Activated effector memory CD4-positive, alpha-beta T cell treated with Interleukin-2 at 50 U/mL for 16 hours (primary cell): Measurements from ENCODE around the gene FAM89A.
"Not testable (repeated sequence)": the region's sequence is repeated elsewhere in the genome, so short reads cannot be mapped to it uniquely, and the experiment has no call there.

Source experiments
- DNase-seq: peaks from one replicate; pipeline ENCODE4 v3.0.0-alpha.2; 2020

The FAM89A gene

DNA sequence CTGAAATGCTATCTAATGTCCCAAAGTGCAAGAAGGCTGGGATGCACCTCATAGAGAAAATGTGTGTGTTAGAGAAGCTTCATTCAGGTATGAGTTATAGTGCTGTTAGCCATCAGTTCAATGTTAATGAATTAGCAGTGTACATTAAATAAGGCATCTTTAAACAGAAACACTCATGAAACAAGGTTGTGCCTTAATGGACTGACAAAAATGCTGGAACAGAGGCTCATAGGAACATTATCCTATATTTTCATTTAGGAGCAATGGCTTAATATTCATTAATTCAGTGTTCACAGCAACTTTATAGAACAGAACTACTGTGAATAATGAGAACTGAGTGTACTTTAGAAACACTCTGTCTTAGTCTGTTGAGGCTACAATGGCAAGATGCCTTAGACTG lies 15.2 kb upstream of the FAM89A start:
- no peak for DNase-seq

DNA sequence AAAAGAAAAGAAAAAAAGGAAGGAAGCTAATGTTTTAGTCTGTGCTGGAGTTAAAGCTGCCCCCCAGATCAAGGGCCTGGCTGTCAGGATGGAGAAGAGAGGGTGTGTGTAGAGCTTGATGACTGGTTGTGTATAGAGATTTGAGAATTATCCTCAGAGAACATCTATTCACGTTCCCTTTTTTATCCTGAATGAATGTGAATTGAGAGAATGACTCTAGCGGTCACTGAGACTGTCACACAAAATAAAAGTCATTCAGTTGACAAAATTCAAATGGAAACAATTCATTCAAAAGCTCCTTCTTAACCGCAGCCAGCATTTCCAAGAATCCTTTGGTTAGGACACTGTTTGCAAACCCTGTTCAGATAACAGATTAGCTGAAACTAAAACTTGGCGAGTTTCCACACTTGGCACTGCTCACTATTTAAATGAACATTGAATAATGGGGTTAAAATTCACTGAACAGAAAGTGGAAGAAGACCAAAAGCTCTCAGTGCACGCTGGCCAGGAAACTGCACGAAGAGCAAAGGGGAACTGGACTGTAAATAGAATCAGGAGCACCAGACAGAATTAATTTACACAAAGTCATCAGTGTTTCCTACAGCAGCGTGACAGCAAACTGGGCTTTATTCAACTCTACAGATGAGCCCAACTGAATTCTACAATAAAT lies 13.6 kb upstream of the FAM89A start:
- DNase-seq: no peak

DNA sequence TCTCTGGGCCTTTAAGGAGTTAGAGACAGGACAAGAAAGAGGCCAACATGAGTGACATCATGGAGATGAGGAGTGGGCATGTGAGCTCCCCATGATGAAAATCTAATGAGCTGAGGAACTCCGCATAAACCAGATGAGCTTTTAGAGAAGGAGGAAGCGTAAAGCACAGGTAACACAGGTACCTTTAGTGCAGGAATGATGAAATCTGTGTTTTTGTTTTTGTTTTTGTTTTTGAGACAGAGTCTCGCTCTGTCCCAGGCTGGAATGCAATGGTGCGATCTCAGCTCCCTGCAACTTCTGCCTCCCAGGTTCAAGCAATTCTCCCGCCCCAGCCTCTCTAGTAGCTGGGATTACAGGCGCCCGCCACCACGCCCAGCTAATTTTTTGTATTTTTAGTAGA lies 12.7 kb upstream of the FAM89A start:
- DNase-seq: no peak

DNA sequence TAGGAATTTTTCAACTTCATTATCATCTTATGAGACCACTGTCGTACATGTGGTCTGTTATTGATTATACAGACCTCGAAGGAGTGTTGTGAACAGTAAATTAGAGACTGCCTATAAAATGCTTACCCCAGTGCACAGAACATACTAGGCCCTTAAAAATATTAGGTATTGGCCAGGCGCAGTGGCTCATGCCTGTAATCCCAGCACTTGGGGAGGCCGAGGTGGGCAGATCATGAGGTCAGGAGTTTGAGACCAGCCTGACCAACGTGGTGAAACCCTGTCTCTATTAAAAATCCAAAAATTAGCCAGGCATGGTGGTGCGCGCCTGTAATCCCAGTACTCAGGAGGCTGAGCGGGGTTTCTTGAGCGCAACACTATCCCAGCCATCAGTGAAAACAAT lies 10.9 kb upstream of the FAM89A start:
- DNase-seq: not testable (repeated sequence)

DNA sequence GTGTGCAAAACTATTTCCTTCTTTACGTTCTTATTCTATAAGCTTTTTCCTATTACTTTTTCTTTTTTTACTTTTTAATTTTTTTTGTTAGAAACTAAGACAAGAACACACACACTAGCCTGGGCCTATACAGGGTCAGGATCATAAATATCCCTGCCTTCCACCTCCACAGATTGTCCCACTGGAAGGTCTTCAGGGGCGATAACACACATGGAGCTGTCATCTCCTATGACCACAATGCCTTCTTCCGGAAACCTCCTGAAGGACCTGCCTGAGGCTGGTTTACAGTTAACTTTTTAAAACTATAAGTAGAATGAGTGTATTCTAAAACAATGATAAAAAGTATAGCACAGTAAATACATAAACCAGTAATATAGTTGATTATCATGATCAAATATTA lies 10.3 kb upstream of the FAM89A start:
- DNase-seq: no peak

DNA sequence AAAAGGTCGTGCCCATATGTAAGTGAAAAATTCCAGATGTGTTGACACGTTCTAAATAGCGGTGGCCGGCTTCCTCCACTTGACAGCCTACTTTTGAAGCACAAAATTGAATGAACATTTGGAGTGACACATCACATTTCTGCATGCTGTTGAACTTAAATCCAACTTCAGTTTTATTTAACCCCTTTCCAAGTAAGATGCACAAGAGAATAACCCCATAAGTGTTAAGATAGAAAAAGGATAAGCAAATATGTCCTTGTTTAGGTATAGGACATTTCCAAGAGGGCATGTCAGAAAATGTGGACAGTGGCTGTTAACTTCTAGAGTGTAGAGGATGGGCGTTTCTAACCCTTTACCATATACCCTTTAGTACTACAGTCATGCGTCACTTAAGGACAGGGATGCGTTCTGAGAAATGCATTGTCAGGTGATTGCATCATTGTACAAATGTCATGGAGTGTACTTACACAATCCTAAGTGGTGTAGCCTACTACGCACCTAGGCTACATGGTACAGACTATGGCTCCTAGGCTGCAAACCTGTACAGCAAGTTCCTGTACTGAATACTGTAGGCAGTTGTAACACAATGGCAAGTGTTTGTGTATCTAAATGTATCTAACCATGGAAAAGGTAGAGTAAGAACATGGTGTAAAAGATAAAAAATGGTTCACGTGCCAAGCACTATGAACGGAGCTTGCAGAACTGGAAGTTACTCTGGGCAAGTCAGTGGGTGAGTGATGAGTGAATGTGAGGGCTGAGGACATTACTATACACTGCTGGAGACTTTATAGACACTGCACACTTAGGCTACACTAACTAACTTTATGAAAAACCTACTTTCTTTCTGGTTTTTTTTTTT lies 9.3 kb upstream of the FAM89A start:
- DNase-seq: no peak

DNA sequence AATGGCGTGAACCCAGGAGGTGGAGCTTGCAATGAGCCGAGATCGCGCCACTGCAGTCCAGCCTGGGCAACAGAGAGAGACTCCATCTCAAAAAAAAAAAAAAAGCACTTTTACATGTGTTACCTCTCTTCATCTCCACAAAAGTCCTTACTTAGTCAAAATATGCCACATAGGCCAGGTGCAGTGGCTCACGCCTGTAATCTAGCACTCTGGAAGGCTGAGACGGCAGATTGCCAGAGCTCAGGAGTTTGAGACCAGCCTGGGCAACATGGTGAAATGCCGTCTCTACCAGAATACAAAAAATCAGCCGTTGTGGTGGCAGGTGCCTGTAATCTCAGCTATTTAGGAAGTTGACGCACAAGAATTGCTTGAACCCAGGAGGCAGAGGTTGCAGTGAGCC lies 8.4 kb upstream of the FAM89A start:
- not testable (repeated sequence) for DNase-seq

DNA sequence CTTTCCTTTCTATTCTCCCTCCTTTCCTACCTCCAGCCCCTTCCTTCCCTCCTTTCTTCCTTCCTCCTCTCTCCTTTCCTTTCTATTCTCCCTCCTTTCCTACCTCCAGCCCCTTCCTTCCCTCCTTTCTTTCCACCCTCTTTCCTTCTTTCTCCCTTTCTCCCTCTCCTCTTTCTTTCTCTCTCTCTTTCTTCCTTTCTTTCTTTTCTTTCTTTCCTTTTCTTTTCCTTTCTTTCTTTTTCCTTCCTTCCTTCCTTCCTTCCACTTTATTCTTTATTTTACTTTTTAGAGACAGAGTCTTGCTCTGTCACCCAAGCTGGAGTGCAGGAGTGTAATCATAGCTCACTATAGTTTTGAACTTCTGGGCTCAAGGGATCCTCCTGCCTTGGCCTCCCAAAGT lies 7.5 kb upstream of the FAM89A start:
- not testable (repeated sequence) for DNase-seq

DNA sequence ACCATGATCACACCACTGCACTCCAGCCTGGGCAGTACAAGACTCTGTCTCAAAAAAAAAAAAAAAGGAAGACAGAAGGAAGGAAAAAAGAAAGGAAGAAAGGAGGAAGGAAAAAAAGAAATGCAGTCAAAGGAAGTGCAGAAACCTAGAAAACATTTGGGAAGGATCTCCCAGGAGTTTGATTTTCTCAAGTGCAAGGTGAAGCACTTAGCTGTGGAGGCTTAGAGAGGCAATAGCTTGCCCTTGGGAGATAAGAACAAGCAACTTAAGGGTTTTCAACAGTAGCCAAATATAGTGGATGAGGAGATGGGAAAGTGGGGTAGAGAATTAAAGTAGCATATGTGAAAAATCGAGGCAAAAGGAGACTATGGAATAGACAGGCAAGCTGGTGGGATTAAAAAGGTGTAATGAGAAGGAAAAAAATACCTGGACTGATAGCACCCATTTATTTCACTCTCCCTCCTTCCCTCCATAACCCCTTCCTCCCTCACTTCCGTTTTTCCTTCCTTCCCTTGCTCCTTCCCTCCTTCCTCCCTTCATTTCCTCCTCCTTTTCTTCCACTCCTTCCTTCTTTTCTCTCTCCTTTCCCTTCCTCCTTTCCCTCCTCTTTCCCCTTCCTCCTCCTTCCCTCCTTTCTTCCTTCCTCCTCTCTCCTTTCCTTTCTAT lies 6.8 kb upstream of the FAM89A start:
- no peak for DNase-seq

DNA sequence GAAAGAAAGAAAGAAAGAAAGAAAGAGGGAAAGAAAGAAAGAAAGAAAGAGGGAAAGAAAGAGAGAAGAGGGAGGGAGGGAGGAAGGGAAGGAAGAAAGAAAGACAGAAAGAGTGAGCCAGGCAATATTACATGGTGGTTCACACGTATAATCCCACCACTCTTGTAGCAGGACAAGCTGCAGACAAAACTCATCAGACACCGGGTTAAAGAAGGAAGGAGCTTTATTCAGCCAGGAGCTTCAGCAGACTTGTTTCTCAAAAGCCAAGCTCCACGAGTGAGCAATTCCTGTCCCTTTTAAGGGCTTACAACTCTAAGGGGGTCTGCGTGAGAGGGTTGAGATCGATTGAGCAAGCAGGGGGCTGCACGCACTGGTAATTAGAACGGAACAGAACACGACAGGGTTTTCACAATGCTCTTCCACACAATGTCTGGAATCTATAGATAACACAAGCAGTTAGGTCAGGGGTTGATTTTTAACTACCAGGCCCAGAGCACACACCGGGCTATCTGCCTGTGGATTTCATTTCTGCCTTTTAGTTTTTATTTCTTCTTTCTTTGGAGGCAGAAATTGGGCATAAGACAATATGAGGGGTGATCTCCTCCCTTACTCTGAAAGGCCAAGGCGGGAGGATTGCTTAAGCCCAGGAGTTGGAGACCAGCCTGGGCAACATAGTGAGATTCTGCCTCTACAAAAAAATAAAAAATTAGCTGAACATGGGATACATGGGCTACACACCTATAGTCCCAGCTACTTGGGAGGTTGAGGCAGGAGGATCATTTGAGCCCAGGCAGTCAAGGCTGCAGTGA lies 6.1 kb upstream of the FAM89A start:
- not testable (repeated sequence) for DNase-seq

DNA sequence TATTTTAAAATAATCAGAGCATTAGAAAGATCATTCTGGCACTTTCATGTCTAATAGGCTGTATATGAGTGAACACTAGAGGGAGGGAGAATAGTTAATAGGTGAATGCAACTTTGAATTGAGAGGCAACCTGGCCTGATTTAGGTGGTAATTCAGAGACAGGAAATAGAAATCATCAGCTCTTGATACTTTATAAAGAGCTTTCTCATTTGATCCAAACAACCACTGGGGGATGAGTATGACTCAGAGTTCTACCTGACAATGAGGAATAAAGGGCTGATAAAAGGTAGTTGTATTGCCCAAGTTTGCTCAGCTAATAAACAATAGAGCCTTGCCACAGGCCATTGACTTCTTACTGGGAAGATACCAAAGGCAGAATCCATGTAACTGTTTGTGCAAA lies 5.2 kb upstream of the FAM89A start:
- DNase-seq: no peak

DNA sequence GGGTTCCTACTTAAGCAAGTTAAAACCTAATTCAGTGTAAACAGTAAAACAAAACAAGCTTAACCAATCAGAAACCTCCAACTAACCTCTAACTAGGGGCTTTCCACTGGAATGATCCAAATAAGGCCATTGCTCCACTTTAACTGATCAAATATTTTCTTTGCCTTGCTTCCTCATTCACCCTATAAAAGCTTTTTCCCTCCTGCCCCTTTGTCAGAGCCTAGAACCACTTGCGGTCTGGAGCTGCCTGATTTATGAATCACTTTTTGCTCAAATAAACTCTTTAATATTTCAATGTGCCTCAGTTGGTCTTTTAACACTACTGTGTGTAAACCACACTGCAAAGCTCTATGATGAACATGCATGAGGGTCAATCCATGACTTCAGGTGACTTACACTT lies 4.5 kb upstream of the FAM89A start:
- no peak for DNase-seq

DNA sequence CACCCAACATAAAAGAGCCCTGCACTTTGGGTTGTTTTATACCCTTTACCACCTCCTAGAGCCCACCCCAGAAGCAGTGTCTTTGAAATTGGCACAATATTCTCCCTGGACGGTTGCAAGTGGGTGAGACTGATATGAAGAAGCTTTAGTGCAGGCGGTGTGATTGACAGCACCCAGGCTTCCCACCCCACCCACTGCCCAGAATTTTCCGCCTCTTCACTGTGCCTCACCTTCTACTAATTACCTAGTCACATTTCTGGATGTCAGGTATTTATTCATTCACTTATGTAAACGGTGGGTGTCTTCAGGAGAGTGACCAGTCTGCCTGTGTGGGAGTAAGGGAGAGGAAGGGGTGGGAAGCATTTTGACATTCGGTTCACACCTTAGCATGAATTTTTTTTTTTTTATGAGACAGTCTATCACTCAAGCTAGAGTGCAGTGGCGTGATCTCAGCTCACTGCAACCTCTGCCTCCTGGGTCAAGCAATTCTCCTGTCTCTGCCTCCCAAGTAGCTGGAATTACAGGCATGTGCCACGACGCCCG lies 1.7 kb upstream of the FAM89A start:
- DNase-seq: no peak

DNA sequence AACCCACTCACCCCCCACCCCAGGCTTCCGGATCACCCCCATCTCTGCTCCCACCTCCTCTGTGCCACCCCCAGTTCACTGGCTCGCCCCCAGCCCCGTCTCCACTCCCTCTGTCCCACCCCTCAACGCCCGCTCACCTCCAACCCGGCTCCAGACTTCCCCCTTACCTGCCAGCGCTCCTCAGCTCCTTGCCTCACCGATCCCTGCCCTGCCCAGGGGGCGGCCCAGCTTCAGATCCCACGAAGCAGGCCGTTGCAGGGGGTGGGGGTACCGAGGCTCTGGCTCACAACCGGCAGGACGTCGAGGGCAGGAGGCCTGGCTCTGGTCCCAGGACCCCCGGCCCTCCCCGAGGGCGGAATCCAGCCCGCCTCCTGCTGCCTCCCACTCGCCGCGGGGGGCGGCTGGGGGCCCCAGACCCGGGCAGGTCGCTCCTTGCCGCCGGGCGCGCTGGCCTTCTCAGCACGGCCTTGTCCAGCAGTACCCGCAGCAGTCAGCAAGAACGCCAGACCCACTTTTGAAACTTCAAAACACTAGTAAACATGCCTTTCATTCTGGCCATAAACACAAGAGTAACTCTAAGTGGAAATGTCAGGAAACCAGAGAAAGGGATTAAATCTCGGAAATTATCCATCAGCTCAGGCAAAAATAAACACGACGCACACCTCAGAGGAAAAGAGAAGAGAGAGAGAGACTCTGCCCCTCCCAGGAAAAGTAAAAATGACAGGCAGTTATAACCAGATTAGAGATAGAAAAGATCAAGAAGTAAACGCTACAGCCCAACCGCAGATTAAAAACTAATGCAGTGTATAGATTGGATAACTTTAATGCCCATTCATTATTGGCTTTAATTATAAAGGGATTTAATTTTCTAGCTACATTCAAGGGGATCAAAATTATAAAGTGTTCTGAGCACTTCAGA lies 1.0 kb upstream of the FAM89A start:
- no peak for DNase-seq

DNA sequence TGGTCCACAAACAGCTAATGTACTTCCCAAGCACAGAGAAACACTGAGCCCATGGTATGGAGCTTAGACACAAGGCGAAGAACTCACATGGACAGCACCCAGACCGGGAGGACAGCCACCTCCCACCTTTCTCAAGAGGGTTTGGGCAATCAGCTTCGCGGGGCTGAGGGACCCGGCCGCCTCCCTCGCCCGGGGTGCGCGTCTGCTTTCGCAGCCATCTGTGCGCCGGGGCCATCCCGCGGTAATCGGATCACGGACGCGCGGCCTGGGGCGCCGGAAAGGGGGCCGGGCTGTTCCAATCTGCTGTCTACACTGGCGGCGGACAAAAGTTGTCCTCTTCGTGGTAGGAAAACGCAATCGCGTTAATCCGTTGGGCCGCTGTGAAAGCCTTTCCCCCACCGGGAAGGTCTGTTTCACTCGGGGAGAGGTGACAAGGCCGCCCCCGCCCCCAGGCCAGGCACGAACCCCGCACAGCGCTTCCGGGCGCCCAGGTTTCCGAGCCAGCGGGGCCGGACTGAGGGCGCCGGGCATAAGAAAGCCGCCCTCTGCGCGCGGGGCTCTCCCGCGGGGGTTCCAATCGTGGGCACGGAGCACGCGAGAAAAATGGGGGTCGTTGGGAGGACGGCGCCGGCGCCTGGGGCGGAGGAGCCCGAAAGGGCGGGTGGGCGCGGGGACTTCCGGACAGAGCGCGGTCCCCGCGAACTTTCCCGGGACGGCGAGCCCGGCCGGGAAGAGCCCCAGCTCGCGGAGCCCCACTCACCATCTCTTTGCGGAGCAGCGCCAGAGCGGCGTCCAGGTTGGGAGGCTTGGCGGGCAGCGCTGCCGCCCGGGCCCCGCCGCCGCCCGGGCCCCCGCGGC lies 664 bp downstream of the FAM89A start:
- DNase-seq: peak; percentile 16

DNA sequence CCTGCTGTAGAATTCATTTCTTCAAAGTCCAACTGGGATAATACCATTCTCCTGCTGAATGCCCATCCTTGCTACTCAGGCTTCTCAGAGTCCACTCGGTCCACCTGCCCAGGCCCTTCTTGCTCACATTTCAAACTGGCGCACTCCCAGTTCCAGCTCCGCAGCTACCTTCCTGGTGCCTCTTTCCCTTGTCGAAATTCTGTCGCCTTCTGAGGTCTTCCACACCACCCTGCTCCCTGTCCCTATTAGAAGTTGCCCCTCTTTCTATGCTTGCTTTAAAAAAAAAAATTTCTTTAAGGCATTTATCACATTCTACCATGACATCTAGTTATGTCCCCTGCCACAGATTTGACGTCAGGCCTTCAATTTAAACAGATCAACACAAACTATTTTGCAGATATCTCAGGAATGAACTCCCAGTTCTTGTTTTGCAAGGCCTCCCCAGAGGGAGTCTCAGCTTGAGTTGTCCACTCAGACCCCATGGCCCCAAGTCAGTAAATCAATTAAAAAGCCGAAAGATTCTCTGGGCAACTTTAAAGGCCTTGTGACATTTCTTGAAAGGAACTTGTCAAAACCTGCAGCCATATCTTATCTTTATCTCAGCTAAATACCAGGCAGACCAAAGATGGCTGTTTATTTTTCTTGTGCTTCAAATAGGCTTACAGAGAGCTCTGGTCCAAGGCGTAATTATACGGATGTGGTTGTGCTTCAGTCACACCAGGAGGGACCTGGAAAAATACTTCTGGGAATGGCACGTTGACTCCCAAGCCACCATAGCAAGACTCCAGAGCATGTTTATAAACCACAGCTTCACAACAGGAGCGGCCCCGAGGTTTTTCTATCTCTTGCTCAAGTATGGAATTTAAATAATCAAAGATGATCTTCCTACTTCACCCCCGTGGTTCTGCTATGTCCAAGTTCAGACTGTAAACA lies 2.2 kb downstream of the FAM89A start:
- no peak for DNase-seq

DNA sequence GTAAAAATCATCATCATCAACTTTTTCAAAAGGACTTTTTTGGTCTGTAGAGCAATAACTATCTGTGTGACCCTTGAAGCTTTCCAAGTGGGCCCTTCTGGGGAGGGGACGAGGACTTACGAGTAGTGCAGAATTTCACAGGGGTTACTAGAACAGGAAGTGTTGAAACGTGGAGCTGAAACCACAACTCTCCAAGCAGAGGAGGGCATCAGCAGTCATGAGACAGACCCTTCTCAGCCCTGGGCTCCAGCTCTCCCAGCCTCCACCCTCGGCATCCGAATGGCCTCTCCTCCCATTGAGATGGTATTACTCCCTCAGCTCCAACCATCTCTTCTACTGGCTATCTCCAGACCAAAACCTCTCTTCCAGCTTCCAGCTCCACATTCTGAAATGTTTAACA lies 3.6 kb downstream of the FAM89A start:
- no peak for DNase-seq

DNA sequence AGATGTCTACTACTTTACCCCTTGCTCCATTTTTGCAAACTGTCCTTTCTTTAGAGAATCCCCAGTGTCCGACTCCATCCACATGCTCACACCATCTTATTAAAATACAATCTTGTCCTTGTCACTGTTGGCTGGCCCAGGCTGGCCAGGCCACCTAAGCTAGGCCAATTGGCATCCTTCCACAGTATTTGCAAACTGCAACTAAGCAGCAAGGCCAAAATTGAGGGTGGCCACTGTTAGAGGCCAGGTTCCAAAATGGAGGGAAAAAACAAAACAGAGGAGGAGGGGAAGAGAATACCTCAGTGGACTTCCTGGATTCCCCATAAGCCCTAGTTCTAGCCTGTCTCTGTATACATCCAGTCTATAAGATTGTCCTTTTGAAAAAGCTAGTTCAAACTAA lies 4.3 kb downstream of the FAM89A start:
- DNase-seq: no peak

DNA sequence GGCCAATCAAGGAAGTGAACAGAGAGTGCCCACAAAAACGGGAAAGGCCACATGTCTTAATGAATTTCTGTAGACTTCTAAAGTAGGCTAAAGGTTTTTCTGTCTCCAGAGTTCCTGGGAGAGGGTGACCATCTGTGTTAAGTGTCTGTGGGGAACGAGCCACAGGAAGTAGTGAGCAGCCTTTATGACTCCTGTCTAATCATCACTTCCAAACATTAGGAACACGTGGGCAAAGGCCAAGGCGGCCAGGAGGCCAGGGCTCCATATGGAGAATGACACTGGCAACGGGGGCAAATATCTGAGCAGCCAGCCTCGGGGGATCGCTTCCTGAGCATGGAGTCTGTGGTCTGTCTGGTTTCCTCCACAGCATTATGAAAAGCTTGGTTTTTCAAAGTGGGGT lies 7.1 kb downstream of the FAM89A start:
- DNase-seq: no peak

DNA sequence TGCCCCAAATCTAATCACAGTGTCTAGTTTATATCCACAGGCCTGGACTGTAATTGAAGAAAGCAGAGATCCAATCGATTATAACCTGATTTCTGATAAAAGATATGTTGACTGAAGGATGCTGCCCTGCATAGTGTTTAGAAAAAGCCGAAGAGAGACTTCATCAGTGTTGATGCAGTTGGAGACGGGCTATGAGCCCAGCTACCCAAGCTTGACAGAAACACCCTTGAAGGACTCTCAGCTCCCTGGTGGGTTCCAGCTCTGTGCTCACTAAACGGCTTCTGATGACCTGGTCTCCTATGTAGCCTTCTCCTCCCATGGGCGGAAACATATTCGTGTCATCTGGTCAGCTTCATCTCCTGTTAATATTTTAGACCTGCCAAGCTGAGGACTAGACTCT lies 10.2 kb downstream of the FAM89A start:
- no peak for DNase-seq
